Peyer's patch (tissue), 4 donors: ENCODE measurements around the gene GASK1A.

Source experiments
- POLR2A ChIP-seq, 2 donors: fragments of 450-650 bp; IDR thresholded peaks; one replicate each; pipeline ENCODE4 v1.5.1; 2017; ENCODE audit warnings: antibody characterized with exemption in 2 of 2, mild to moderate bottlenecking in 2 of 2, moderate library complexity in 2 of 2
- TF ChIP-seq, protein P1 (sequence below), 6 experiments: fragments of 450-650 bp in 4 of 6; fragments of 200-600 bp in 2 of 6; sonication (generic) in 1 of 6; IDR thresholded peaks; one replicate each; pipeline ENCODE4 v1.5.1; 2017 to 2019; ENCODE audit warnings: antibody characterized with exemption in 6 of 6, mild to moderate bottlenecking in 3 of 6, moderate library complexity in 1 of 6

DNA sequence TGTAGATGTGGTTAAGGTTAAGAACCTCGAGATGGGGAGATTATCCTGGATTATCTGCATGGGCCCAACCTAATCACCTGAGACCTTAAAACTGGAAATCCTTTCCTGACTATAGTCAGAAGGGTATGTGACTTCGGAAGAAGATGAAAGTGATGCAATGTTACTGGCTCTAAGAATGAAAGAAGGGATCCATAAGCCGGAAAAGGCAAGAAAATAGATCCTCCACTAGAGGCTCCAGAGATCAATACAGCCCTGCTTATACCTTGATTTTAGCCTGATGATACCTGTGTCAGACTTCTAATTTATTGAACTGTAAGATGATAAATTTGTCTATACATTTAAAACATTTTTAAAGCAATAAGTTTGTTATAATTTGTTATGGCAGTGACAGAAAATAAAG, 21.5 kb upstream of the GASK1A start:
- TF ChIP-seq, protein P1, sequence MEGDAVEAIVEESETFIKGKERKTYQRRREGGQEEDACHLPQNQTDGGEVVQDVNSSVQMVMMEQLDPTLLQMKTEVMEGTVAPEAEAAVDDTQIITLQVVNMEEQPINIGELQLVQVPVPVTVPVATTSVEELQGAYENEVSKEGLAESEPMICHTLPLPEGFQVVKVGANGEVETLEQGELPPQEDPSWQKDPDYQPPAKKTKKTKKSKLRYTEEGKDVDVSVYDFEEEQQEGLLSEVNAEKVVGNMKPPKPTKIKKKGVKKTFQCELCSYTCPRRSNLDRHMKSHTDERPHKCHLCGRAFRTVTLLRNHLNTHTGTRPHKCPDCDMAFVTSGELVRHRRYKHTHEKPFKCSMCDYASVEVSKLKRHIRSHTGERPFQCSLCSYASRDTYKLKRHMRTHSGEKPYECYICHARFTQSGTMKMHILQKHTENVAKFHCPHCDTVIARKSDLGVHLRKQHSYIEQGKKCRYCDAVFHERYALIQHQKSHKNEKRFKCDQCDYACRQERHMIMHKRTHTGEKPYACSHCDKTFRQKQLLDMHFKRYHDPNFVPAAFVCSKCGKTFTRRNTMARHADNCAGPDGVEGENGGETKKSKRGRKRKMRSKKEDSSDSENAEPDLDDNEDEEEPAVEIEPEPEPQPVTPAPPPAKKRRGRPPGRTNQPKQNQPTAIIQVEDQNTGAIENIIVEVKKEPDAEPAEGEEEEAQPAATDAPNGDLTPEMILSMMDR (IDR thresholded peaks at IDR 0.05): no peak
- TF ChIP-seq POLR2A (IDR thresholded peaks at IDR 0.05): no peak
